Activated CD8-positive, alpha-beta T cell treated with anti-CD3 and anti-CD28 coated beads for 36 hours (primary cell): ENCODE data around the gene DTX2. TPM values are rescaled to one million over a fixed set of nuclear protein-coding genes. Genes with fewer than 3 reads are reported as not detected.
"Not testable (repeated sequence)": the region's sequence is repeated elsewhere in the genome, so short reads cannot be mapped to it uniquely, and the experiment has no call there.

ENCODE experiments used
- ATAC-seq: fragments of 200-7000 bp; cut with Tn5 transposase; one replicate; pipeline ENCODE4 v1.10.0; 2021; ENCODE audit warnings: mild to moderate bottlenecking, moderate library complexity
- CTCF ChIA-PET: fragments of 350-600 bp; sonication (Branson Sonifier 250); formaldehyde crosslinking; loops from one replicate; lab custom pipeline; 2021; ENCODE audit warnings: antibody characterized with exemption; lab: Charles Lee
- POLR2A ChIA-PET: fragments of 350-600 bp; sonication (Branson Sonifier 250); formaldehyde crosslinking; loops from one replicate; lab custom pipeline; 2021; ENCODE audit warnings: antibody characterized with exemption; lab: Charles Lee
- DNase-seq: peaks from one replicate; pipeline ENCODE4 v3.0.0-alpha.2; 2020
- H3K27ac Mint-ChIP-seq: one replicate; pipeline ENCODE4 v1.8.0; 2021; ENCODE audit warnings: mild to moderate bottlenecking, mixed read lengths
- H3K27me3 Mint-ChIP-seq: one replicate; pipeline ENCODE4 v1.8.0; 2021; ENCODE audit warnings: mixed read lengths
- H3K36me3 Mint-ChIP-seq: one replicate; pipeline ENCODE4 v1.8.0; 2021; ENCODE audit warnings: low read depth, mixed read lengths
- H3K4me1 Mint-ChIP-seq: one replicate; pipeline ENCODE4 v1.8.0; 2021; ENCODE audit warnings: low read depth, mixed read lengths
- H3K4me3 Mint-ChIP-seq: one replicate; pipeline ENCODE4 v1.8.0; 2021; ENCODE audit warnings: mild to moderate bottlenecking, moderate library complexity, mixed read lengths
- H3K9me3 Mint-ChIP-seq: one replicate; pipeline ENCODE4 v1.8.0; 2021; ENCODE audit warnings: mixed read lengths
- intact Hi-C: fragments of 100-400 bp; cut with micrococcal nuclease; formaldehyde crosslinking; loops from one replicate; pipeline ENCODE4 v1.10.0; 2022
- total RNA-seq, 2 experiments: library from RNA; stranded (reverse); gene quantifications; one replicate each; pipeline ENCODE4 v1.2.3, GENCODE V29; 2021

The DTX2 gene
- total RNA-seq, 2 experiments from 2014 or later = 20.5 to 20.8 TPM

- intact Hi-C loops, POLR2A ChIA-PET: not testable (repeated sequence)
Measured at GRCh38 chr7:76476742-76477474, 15.4 kb downstream of the DTX2 start.

GRCh38 chr7:76479628-76480027 is 18.1 kb downstream of the DTX2 start:
- Mint-ChIP-seq H3K36me3 (peaks cover 11% of the 10 kb centered on the region), H3K27ac (peak overlapping the region; percentile 63)
- DNase-seq, POLR2A ChIA-PET, CTCF ChIA-PET, H3K27me3 Mint-ChIP-seq, H3K9me3 Mint-ChIP-seq, H3K4me3 Mint-ChIP-seq, H3K4me1 Mint-ChIP-seq, intact Hi-C loops: not testable (repeated sequence)
- ATAC-seq = peak; percentile 45

More at GRCh38 chr7:76476742-76477474, 15.4 kb downstream of the DTX2 start:
- H3K9me3 Mint-ChIP-seq, ATAC-seq, H3K27me3 Mint-ChIP-seq, DNase-seq, H3K27ac Mint-ChIP-seq, H3K36me3 Mint-ChIP-seq, CTCF ChIA-PET, H3K4me1 Mint-ChIP-seq, H3K4me3 Mint-ChIP-seq: not testable (repeated sequence)

- intact Hi-C loops, H3K27ac Mint-ChIP-seq, CTCF ChIA-PET, H3K27me3 Mint-ChIP-seq, DNase-seq, H3K9me3 Mint-ChIP-seq, POLR2A ChIA-PET, H3K4me3 Mint-ChIP-seq, ATAC-seq, H3K4me1 Mint-ChIP-seq: not testable (repeated sequence)
- H3K36me3 Mint-ChIP-seq = peaks cover 11% of the 10 kb centered on the region
Measured at GRCh38 chr7:76480403-76481253, 19.1 kb downstream of the DTX2 start.

GRCh38 chr7:76482660-76483059 is 21.2 kb downstream of the DTX2 start:
- CTCF ChIA-PET, H3K4me3 Mint-ChIP-seq, H3K27me3 Mint-ChIP-seq, DNase-seq, H3K9me3 Mint-ChIP-seq, POLR2A ChIA-PET, H3K36me3 Mint-ChIP-seq, ATAC-seq, H3K4me1 Mint-ChIP-seq, intact Hi-C loops, H3K27ac Mint-ChIP-seq: not testable (repeated sequence)

GRCh38 chr7:76483081-76483480 is 21.6 kb downstream of the DTX2 start:
- H3K27ac Mint-ChIP-seq = not testable (repeated sequence)

GRCh38 chr7:76484456-76484855 is 22.9 kb downstream of the DTX2 start:
- H3K9me3 Mint-ChIP-seq, H3K27me3 Mint-ChIP-seq, DNase-seq, H3K4me3 Mint-ChIP-seq, intact Hi-C loops, ATAC-seq, H3K36me3 Mint-ChIP-seq, CTCF ChIA-PET, H3K4me1 Mint-ChIP-seq, H3K27ac Mint-ChIP-seq, POLR2A ChIA-PET: not testable (repeated sequence)

More at GRCh38 chr7:76483081-76483480, 21.6 kb downstream of the DTX2 start:
- H3K9me3 Mint-ChIP-seq, H3K4me1 Mint-ChIP-seq, POLR2A ChIA-PET, H3K27me3 Mint-ChIP-seq, intact Hi-C loops, DNase-seq, H3K36me3 Mint-ChIP-seq, H3K4me3 Mint-ChIP-seq, CTCF ChIA-PET, ATAC-seq: not testable (repeated sequence)

- not testable (repeated sequence) for H3K4me3 Mint-ChIP-seq, H3K36me3 Mint-ChIP-seq
Measured at GRCh38 chr7:76485822-76486610, 24.5 kb downstream of the DTX2 start.

GRCh38 chr7:76486618-76487017 is 25.1 kb downstream of the DTX2 start:
- H3K27me3 Mint-ChIP-seq, intact Hi-C loops, H3K4me1 Mint-ChIP-seq: not testable (repeated sequence)

More at GRCh38 chr7:76485822-76486610, 24.5 kb downstream of the DTX2 start:
- peak; percentile 35 for ATAC-seq
- H3K27me3 Mint-ChIP-seq, intact Hi-C loops, H3K27ac Mint-ChIP-seq, CTCF ChIA-PET, POLR2A ChIA-PET, H3K4me1 Mint-ChIP-seq, H3K9me3 Mint-ChIP-seq: not testable (repeated sequence)
- DNase-seq = peak; percentile 24

GRCh38 chr7:76487969-76488368 is 26.5 kb downstream of the DTX2 start:
- H3K36me3 Mint-ChIP-seq, H3K27ac Mint-ChIP-seq, H3K4me1 Mint-ChIP-seq, CTCF ChIA-PET, H3K9me3 Mint-ChIP-seq, DNase-seq, POLR2A ChIA-PET, H3K4me3 Mint-ChIP-seq, H3K27me3 Mint-ChIP-seq, ATAC-seq, intact Hi-C loops: not testable (repeated sequence)

More at GRCh38 chr7:76486618-76487017, 25.1 kb downstream of the DTX2 start:
- peak overlapping the region; percentile 87 for H3K27ac Mint-ChIP-seq
- CTCF ChIA-PET, H3K36me3 Mint-ChIP-seq, H3K9me3 Mint-ChIP-seq, POLR2A ChIA-PET: not testable (repeated sequence)
- H3K4me3 Mint-ChIP-seq = peak overlapping the region; percentile 33
- ATAC-seq = peak; percentile 97
- DNase-seq = peak; percentile 76

- intact Hi-C loops, CTCF ChIA-PET, H3K27me3 Mint-ChIP-seq, H3K4me3 Mint-ChIP-seq, H3K9me3 Mint-ChIP-seq, H3K36me3 Mint-ChIP-seq, ATAC-seq, POLR2A ChIA-PET, H3K4me1 Mint-ChIP-seq, DNase-seq, H3K27ac Mint-ChIP-seq: not testable (repeated sequence)
Measured at GRCh38 chr7:76492139-76492538, 30.6 kb downstream of the DTX2 start.

GRCh38 chr7:76495717-76496116 is 34.2 kb downstream of the DTX2 start:
- H3K36me3 Mint-ChIP-seq, POLR2A ChIA-PET, H3K9me3 Mint-ChIP-seq, H3K4me1 Mint-ChIP-seq, intact Hi-C loops, CTCF ChIA-PET, DNase-seq, ATAC-seq, H3K4me3 Mint-ChIP-seq, H3K27ac Mint-ChIP-seq, H3K27me3 Mint-ChIP-seq: not testable (repeated sequence)
